ENCODE results near the gene UCN.

- TF ChIP-seq CTCF (IDR thresholded peaks at IDR 0.05; ENCODE audit: poor library complexity) (no peak), EZH2 (IDR thresholded peaks at IDR 0.05; ENCODE audit: borderline replicate concordance) (peak; percentile 63), EZH2phosphoT487 (IDR thresholded peaks at IDR 0.05; ENCODE audit: low read depth, severe bottlenecking, unreplicated experiment) (no peak)
Measured at GRCh38 chr2:27264253-27264752, 43.9 kb downstream of the UCN start.

All from hepatocyte (in vitro differentiated cells).